CD4-positive, alpha-beta T cell treated with Interleukin-17A for 1 hour (primary cell): ENCODE data around the gene RADX.

Source experiments
- DNase-seq: peaks from one replicate; pipeline ENCODE4 v3.0.0-alpha.2; 2020

RADX gene

DNA sequence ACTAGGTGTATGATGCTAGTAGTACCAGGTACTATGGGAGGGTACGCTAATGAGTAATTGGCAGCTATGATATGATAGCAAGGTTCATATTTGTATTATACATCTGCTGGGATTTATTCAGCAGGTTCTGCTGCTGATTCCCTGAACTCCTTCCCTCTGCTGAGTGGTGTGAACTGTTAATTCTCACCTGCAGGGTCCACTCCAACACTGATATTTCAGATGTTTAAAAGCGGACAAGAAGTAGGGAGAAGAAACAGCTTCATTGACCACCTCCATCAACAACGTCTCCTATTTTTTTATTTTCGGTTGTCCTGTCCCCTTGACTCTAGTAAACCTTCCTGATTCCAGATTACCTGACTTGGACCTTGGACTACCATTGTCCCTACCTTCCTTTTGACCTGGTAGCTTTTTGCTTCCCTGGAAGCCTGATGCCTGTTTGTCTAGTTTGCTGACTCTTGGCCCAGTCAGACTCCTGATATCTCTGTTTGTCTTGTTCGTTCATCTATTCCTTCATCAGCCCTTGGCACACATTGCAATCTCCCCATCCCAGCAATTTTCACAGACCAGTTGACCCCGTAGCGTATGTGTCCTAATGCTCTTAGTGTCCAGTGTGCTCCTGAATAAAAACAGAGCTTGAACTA is 80.8 kb downstream of the RADX start:
- DNase-seq = no peak

DNA sequence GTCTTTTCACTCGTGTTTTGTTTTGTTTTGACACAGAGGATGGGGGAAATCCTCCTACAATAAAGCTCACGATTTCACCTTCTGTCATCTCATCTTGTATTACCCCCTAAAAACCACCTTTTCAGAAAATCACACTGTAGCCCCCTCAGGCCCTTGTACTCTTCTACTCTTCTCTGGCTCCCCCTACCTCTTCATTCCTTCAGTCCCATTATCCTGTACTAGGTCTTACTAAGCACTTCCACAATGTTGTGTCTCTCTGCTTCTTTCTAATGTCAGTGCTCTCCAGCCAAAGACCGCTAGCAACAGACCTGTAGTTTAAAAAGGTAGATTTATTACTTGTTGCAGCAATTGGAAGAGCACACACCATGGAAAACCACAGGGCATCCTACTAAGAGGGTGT is 84.7 kb downstream of the RADX start:
- no peak for DNase-seq

GRCh38 chrX:106698693-106699092 is 86.9 kb downstream of the RADX start:
- no peak for DNase-seq

DNA sequence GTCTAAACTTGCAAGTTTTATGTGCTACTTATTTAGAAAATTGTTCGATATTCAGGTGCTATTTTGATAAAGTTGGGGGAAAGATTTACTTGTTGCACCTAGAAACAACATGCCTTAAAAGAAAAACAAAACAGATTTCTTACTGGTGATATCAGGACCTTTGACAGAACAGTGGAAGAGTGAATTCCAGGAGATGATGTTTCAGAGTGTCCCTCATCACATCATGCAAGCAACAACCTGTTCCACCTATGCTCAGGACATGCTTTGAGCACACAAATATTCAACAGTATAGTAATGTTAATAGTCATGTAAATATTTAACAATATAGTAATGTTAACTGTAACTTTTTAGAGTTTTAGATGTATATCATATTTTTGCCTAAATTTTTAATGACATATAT is 90.9 kb downstream of the RADX start:
- no peak for DNase-seq

DNA sequence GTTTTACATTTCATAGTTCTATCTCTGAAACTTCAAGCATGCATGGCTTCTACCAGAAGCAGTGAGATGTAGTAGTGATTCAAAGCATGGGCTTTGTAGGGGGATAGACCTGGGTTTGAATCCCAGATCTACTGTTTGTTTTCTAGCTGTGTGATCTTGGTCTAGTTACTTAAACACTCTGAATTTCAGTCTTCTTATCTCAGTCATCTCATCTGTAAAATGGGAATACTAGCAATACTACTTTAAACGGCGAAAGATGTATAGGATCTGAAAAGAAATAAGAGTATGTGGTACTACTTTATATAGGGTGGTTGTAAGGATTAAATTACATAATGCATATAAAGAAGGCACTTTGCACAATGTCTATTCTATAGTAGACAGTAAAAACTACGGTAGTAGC is 94.7 kb downstream of the RADX start:
- no peak for DNase-seq

GRCh38 chrX:106707771-106708454 is 96.1 kb downstream of the RADX start:
- DNase-seq = no peak

DNA sequence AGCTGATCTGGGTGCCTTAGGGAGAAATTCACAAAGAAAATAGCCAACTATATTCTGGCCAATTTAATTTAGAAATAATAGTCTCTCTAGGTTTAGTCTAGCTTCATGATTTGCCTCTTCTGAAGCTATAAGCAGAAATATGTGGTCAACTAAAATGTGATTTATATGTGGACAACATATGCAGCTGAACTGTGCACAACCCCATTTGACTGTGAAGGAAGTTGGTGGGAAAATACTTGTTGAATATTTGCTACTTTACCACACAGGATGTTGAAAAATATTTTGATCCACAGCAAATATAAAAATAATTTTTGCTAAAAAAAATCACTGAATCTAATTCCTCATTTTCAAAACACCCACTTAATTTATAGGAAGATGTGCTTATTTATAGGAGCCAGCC is 99.0 kb downstream of the RADX start:
- no peak for DNase-seq

- no peak for DNase-seq
Measured at GRCh38 chrX:106711375-106711774, 99.6 kb downstream of the RADX start.

- no peak for DNase-seq
Measured at GRCh38 chrX:106716004-106716403, 104.2 kb downstream of the RADX start.

GRCh38 chrX:106716463-106716862 is 104.7 kb downstream of the RADX start:
- DNase-seq = no peak

GRCh38 chrX:106718709-106719108 is 106.9 kb downstream of the RADX start:
- no peak for DNase-seq

GRCh38 chrX:106725931-106726330 is 114.2 kb downstream of the RADX start:
- no peak for DNase-seq

- peak; percentile 11 for DNase-seq
Measured at GRCh38 chrX:106726485-106727437, 115.0 kb downstream of the RADX start, which contains the start of gene RNF128. Gene RNF128, plus strand, starts transcription at chrX:106726701. Its CDS starts 213 bp downstream, at chrX:106726914.

- no peak for DNase-seq
Measured at GRCh38 chrX:106728337-106728736, 116.6 kb downstream of the RADX start.
